HCT116 (cell line): ENCODE measurements around the gene STAG1. TPM values are rescaled to one million over a fixed set of nuclear protein-coding genes. Genes with fewer than 3 reads are reported as not detected.

Experiments used
- ATAC-seq: fragments of 200-7000 bp; cut with Tn5 transposase; 2 replicates; pipeline ENCODE4 v1.9.1; 2020; ENCODE audit warnings: mild to moderate bottlenecking, moderate library complexity
- BruUV-seq: library from RNA; stranded (reverse); fragments of 400-500 nt; replicated peaks from 2 replicates; lab custom pipeline; 2021; lab: Mats Ljungman, UMichigan
- CTCF ChIA-PET: fragments of 300-600 bp; sonication (Branson Sonifier 250); formaldehyde crosslinking; loops from one replicate; lab custom pipeline; 2021; ENCODE audit warnings: antibody characterized with exemption; lab: Charles Lee
- POLR2A ChIA-PET: fragments of 300-600, 350-600 bp; sonication (Branson Sonifier 250); formaldehyde crosslinking; loops from one replicate; lab custom pipeline; 2021; ENCODE audit warnings: antibody characterized with exemption; lab: Charles Lee
- RAD21 ChIA-PET, 2 experiments: fragments of 300-600 bp; sonication (Branson Sonifier 250); formaldehyde crosslinking; loops; one replicate each; lab custom pipeline; 2023; ENCODE audit warnings: low total read pairs in 2 of 2; ENCODE audit not compliant: uncharacterized antibody in 2 of 2, unreplicated experiment in 2 of 2, low non-redundant PET in 1 of 2; lab: Charles Lee
- DNase-seq: peaks from one replicate; pipeline ENCODE4 v3.0.0-alpha.2; 2010; ENCODE audit warnings: low read depth, low spot score
- H2AFZ ChIP-seq: fragments of 200-600 bp; shearing (Covaris generic), sonication (generic); 2 replicates; pipeline ENCODE4 v1.6.1; 2017; ENCODE audit warnings: low read depth, mixed run types, mixed read lengths, antibody characterized with exemption, low read length; ENCODE audit not compliant: poor library complexity, severe bottlenecking
- H3K27ac ChIP-seq: 2 replicates; pipeline ENCODE4 v1.5.1; 2012; ENCODE audit warnings: low read depth, low read length
- H3K27me3 ChIP-seq: fragments of 200-600 bp; sonication (generic); 2 replicates; pipeline ENCODE4 v1.6.1; 2016; ENCODE audit warnings: mixed run types, low read length, mixed read lengths; ENCODE audit not compliant: insufficient read depth
- H3K36me3 ChIP-seq, 2 experiments: fragments of 200-500 bp in 1 of 2; fragments of 200-600 bp in 1 of 2; sonication (Bioruptor generic) in 1 of 2; sonication (generic) in 1 of 2; 2 replicates each; pipeline versions ENCODE4 v1.5.1 to v1.6.1; 2014 to 2016; ENCODE audit warnings: low read length in 2 of 2, inconsistent platforms in 1 of 2, mixed read lengths in 1 of 2, mixed run types in 1 of 2; ENCODE audit not compliant: insufficient read depth in 2 of 2, control insufficient read depth in 1 of 2
- H3K4me1 ChIP-seq, 2 experiments: fragments of 200-600 bp in 1 of 2; sonication (generic) in 1 of 2; 2 replicates each; pipeline versions ENCODE4 v1.5.1 to v1.6.1; 2012 to 2017; ENCODE audit warnings: low read length in 2 of 2, inconsistent platforms in 1 of 2, mild to moderate bottlenecking in 1 of 2, mixed read lengths in 1 of 2, mixed run types in 1 of 2, moderate library complexity in 1 of 2; ENCODE audit not compliant: insufficient read depth in 2 of 2, control insufficient read depth in 1 of 2
- H3K4me2 ChIP-seq: fragments of 200-600 bp; sonication (generic); 2 replicates; pipeline ENCODE4 v1.6.1; 2017; ENCODE audit warnings: mixed run types, low read length, mixed read lengths
- H3K4me3 ChIP-seq, 2 experiments: fragments of 200-600 bp in 1 of 2; sonication (generic) in 1 of 2; replicated peaks in 1 of 2; 2 replicates each; pipeline ENCODE4 v1.5.1; 2011 to 2016; ENCODE audit warnings: low read length in 2 of 2, control low read depth in 1 of 2, low read depth in 1 of 2, mild to moderate bottlenecking in 1 of 2, mixed read lengths in 1 of 2, mixed run types in 1 of 2
- H3K79me2 ChIP-seq: fragments of 200-600 bp; sonication (generic); 2 replicates; pipeline ENCODE4 v1.6.1; 2017; ENCODE audit warnings: mild to moderate bottlenecking, mixed run types, low read length, moderate library complexity, mixed read lengths; ENCODE audit not compliant: insufficient read depth
- H3K9ac ChIP-seq: fragments of 200-600 bp; sonication (generic); 2 replicates; pipeline ENCODE4 v1.6.1; 2016; ENCODE audit warnings: low read length, mixed read lengths
- H3K9me2 ChIP-seq: fragments of 200-600 bp; sonication (generic), shearing (Covaris generic); 2 replicates; pipeline ENCODE4 v1.6.1; 2017; ENCODE audit warnings: mixed run types, mild to moderate bottlenecking, moderate library complexity; ENCODE audit not compliant: insufficient read depth
- H3K9me3 ChIP-seq, 2 experiments: fragments of 200-500 bp in 1 of 2; fragments of 200-600 bp in 1 of 2; sonication (Bioruptor generic) in 1 of 2; sonication (generic) in 1 of 2; 2 replicates each; pipeline ENCODE4 v1.6.1; 2014 to 2017; ENCODE audit warnings: low read length in 2 of 2, mixed read lengths in 2 of 2, inconsistent platforms in 1 of 2, low read depth in 1 of 2, mild to moderate bottlenecking in 1 of 2, mixed run types in 1 of 2, moderate library complexity in 1 of 2; ENCODE audit not compliant: control insufficient read depth in 1 of 2, insufficient read depth in 1 of 2
- H4K20me1 ChIP-seq: fragments of 200-600 bp; sonication (generic), shearing (Covaris generic); 2 replicates; pipeline ENCODE4 v1.6.1; 2017; ENCODE audit warnings: mixed run types, mild to moderate bottlenecking, moderate library complexity; ENCODE audit not compliant: insufficient read depth
- CBX3 ChIP-seq: IDR thresholded peaks from 2 replicates; pipeline ENCODE4 v1.6.1; 2012; ENCODE audit warnings: low read depth
- CEBPB ChIP-seq: IDR thresholded peaks from 2 replicates; pipeline ENCODE4 v1.6.1; 2012; ENCODE audit warnings: low read depth
- EGR1 ChIP-seq: IDR thresholded peaks from 2 replicates; pipeline ENCODE4 v1.6.1; 2012; ENCODE audit warnings: low read depth
- ELF1 ChIP-seq: IDR thresholded peaks from 2 replicates; pipeline ENCODE4 v1.6.1; 2012; ENCODE audit warnings: low read depth, borderline replicate concordance
- EZH2 ChIP-seq: fragments of 200-600 bp; sonication (generic); IDR thresholded peaks from 2 replicates; pipeline ENCODE4 v1.6.1; 2017; ENCODE audit warnings: antibody characterized with exemption, mixed run types
- EZH2phosphoT487 ChIP-seq: fragments of 200-600 bp; IDR thresholded peaks from 2 replicates; pipeline ENCODE4 v1.6.1; 2018; ENCODE audit warnings: antibody characterized with exemption, borderline replicate concordance
- FOSL1 ChIP-seq: IDR thresholded peaks from 2 replicates; pipeline ENCODE4 v1.6.1; 2012; ENCODE audit warnings: low read depth
- JUND ChIP-seq: IDR thresholded peaks from 2 replicates; pipeline ENCODE4 v1.6.1; 2012
- POLR2A ChIP-seq: IDR thresholded peaks from 2 replicates; pipeline ENCODE4 v1.7.0; 2011; ENCODE audit warnings: borderline replicate concordance; ENCODE audit not compliant: insufficient read depth, insufficient read length; ENCODE audit errors: extremely low read depth
- POLR2AphosphoS5 ChIP-seq: IDR thresholded peaks from 2 replicates; pipeline ENCODE4 v1.6.1; 2011; ENCODE audit warnings: mild to moderate bottlenecking, low read depth, low read length, moderate library complexity
- RAD21 ChIP-seq: IDR thresholded peaks from 2 replicates; pipeline ENCODE4 v1.6.1; 2012; ENCODE audit warnings: low read depth, mild to moderate bottlenecking
- SIN3A ChIP-seq: IDR thresholded peaks from 2 replicates; pipeline ENCODE4 v1.6.1; 2012; ENCODE audit warnings: low read depth
- SP1 ChIP-seq: IDR thresholded peaks from 2 replicates; pipeline ENCODE4 v1.6.1; 2012; ENCODE audit warnings: low read depth
- SRF ChIP-seq: IDR thresholded peaks from 2 replicates; pipeline ENCODE4 v1.6.1; 2012; ENCODE audit warnings: low read depth
- ZFX ChIP-seq: fragments of 450-650 bp; IDR thresholded peaks from 2 replicates; pipeline ENCODE4 v1.6.1; 2017
- ZNF274 ChIP-seq: fragments of 200-500 bp; sonication (Bioruptor generic); IDR thresholded peaks from 2 replicates; pipeline ENCODE4 v1.6.1; 2014; ENCODE audit warnings: mild to moderate bottlenecking, low read depth, low read length, inconsistent platforms
- intact Hi-C: fragments of 100-400 bp; cut with micrococcal nuclease; formaldehyde crosslinking; loops from 2 replicates; pipeline ENCODE4 v1.10.0; 2022
- total RNA-seq: library from RNA; stranded (reverse); gene quantifications from one replicate; pipeline ENCODE4 v1.2.1, GENCODE V29; 2021; ENCODE audit not compliant: unreplicated experiment
- TF ChIP-seq, protein P1 (sequence below): IDR thresholded peaks from 2 replicates; pipeline ENCODE4 v1.6.1; 2011; ENCODE audit warnings: mild to moderate bottlenecking, low read length, moderate library complexity; ENCODE audit not compliant: insufficient replicate concordance; ENCODE audit errors: extremely low read depth
- TF ChIP-seq, protein P2 (sequence below): IDR thresholded peaks from 2 replicates; pipeline ENCODE4 v1.6.1; 2012; ENCODE audit warnings: low read depth
- TF ChIP-seq, protein P3 (sequence below): IDR thresholded peaks from 2 replicates; pipeline ENCODE4 v1.6.1; 2012
- TF ChIP-seq, protein P4 (sequence below): IDR thresholded peaks from 2 replicates; pipeline ENCODE4 v1.6.1; 2012

STAG1 gene
- total RNA-seq, 1 experiment from 2014 or later = 29.4 TPM

DNA sequence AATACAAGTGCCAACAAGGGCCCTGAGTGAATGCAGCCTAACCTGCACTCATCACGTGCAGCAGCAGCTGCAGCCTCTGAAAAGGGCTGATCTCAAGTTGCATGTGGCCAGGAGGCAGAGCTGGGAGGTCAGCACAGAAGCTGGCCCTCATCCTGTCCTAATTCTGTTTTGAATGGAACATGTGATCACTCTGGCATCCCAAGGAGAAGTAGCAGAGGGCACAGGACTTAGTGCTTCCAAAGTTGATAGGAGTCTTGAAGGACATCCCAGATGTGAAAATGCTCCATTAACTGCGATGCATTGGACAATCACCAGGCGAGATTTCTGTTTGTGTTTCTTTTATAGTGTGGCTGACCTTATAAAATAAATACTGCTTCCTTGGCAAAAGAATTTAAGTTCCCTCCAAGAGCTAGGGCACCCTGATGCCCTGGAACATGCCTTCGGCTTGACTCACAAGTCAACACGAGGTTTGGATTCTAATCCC is 31.6 kb upstream of the STAG1 start:
- POLR2A ChIA-PET = no interaction called here
- intact Hi-C loops = no loop called here
- H3K79me2 ChIP-seq = no peaks in the 10 kb centered on the region
- no peak for DNase-seq
- CTCF ChIA-PET = interaction anchor here (1.1 kb wide), 1 partner anchor 31 kb away, joined by 3 read pairs; no protein-coding TSS in a partner anchor
- H3K4me2 ChIP-seq = no peak overlapping the region
- H3K9ac ChIP-seq = no peak overlapping the region
- TF ChIP-seq EGR1 (no peak), POLR2AphosphoS5 (no peak), SIN3A (no peak), CEBPB (no peak), JUND (no peak), FOSL1 (no peak), ZNF274 (no peak), RAD21 (no peak), SP1 (no peak), EZH2 (no peak), SRF (no peak), ELF1 (no peak), CBX3 (no peak), EZH2phosphoT487 (no peak), POLR2A (no peak), ZFX (no peak)
- TF ChIP-seq, protein P1, sequence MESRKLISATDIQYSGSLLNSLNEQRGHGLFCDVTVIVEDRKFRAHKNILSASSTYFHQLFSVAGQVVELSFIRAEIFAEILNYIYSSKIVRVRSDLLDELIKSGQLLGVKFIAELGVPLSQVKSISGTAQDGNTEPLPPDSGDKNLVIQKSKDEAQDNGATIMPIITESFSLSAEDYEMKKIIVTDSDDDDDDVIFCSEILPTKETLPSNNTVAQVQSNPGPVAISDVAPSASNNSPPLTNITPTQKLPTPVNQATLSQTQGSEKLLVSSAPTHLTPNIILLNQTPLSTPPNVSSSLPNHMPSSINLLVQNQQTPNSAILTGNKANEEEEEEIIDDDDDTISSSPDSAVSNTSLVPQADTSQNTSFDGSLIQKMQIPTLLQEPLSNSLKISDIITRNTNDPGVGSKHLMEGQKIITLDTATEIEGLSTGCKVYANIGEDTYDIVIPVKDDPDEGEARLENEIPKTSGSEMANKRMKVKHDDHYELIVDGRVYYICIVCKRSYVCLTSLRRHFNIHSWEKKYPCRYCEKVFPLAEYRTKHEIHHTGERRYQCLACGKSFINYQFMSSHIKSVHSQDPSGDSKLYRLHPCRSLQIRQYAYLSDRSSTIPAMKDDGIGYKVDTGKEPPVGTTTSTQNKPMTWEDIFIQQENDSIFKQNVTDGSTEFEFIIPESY = no peak
- TF ChIP-seq, protein P2, sequence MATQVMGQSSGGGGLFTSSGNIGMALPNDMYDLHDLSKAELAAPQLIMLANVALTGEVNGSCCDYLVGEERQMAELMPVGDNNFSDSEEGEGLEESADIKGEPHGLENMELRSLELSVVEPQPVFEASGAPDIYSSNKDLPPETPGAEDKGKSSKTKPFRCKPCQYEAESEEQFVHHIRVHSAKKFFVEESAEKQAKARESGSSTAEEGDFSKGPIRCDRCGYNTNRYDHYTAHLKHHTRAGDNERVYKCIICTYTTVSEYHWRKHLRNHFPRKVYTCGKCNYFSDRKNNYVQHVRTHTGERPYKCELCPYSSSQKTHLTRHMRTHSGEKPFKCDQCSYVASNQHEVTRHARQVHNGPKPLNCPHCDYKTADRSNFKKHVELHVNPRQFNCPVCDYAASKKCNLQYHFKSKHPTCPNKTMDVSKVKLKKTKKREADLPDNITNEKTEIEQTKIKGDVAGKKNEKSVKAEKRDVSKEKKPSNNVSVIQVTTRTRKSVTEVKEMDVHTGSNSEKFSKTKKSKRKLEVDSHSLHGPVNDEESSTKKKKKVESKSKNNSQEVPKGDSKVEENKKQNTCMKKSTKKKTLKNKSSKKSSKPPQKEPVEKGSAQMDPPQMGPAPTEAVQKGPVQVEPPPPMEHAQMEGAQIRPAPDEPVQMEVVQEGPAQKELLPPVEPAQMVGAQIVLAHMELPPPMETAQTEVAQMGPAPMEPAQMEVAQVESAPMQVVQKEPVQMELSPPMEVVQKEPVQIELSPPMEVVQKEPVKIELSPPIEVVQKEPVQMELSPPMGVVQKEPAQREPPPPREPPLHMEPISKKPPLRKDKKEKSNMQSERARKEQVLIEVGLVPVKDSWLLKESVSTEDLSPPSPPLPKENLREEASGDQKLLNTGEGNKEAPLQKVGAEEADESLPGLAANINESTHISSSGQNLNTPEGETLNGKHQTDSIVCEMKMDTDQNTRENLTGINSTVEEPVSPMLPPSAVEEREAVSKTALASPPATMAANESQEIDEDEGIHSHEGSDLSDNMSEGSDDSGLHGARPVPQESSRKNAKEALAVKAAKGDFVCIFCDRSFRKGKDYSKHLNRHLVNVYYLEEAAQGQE = no peak
- TF ChIP-seq, protein P3, sequence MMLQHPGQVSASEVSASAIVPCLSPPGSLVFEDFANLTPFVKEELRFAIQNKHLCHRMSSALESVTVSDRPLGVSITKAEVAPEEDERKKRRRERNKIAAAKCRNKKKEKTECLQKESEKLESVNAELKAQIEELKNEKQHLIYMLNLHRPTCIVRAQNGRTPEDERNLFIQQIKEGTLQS = no peak
- TF ChIP-seq, protein P4, sequence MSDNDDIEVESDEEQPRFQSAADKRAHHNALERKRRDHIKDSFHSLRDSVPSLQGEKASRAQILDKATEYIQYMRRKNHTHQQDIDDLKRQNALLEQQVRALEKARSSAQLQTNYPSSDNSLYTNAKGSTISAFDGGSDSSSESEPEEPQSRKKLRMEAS = no peak
- TF ChIP-seq, all 23 proteins: peak for 0
- ATAC-seq = no peak
- Histone ChIP-seq H4K20me1 (no peaks in the 10 kb centered on the region), H2AFZ (no peak overlapping the region), H3K9me2 (no peaks in the 10 kb centered on the region), H3K27ac (no peak overlapping the region), H3K36me3 (no peaks in the 10 kb centered on the region), H3K4me1 (peaks cover 8 to 16% of the 10 kb centered on the region in 2 experiments; a peak in 3 of 4 replicates), H3K27me3 (no peaks in the 10 kb centered on the region), H3K9me3 (no peaks in the 10 kb centered on the region), H3K4me3 (no peak overlapping the region)
- BruUV-seq = no TSS peak
- RAD21 ChIA-PET = no interaction called here
